H1 (cell line): ENCODE results near the gene FRRS1. TPM values are rescaled to one million over a fixed set of nuclear protein-coding genes. Genes with fewer than 3 reads are reported as not detected.

Source experiments
- CTCF ChIA-PET: fragments of 300-600 bp; sonication (Branson Sonifier 250); formaldehyde crosslinking; loops from one replicate; lab custom pipeline; 2021; ENCODE audit not compliant: partially characterized antibody; lab: Charles Lee
- POLR2A ChIA-PET: fragments of 300-600 bp; sonication (Branson Sonifier 250); formaldehyde crosslinking; loops from one replicate; lab custom pipeline; 2021; ENCODE audit warnings: inconsistent platforms; ENCODE audit not compliant: partially characterized antibody; lab: Charles Lee
- DNase-seq, 2 experiments: peaks; one replicate each; pipeline versions ENCODE4 v3.0.0 to v3.0.0-alpha.2; 2010 to 2022; ENCODE audit warnings: low spot score in 2 of 2, low read depth in 1 of 2, mixed read lengths in 1 of 2
- FAIRE-seq: peaks from 2 replicates; lab custom pipeline; 2011; peaks lifted over from hg19 to GRCh38; lab: Jason Lieb, UNC
- H2AFZ ChIP-seq: 2 replicates; pipeline ENCODE4 v1.8.1; 2012; ENCODE audit warnings: low read length, inconsistent platforms
- H2AK5ac ChIP-seq: 2 replicates; pipeline ENCODE4 v1.6.1; 2013; ENCODE audit warnings: low read depth, low read length
- H2BK120ac ChIP-seq: replicated peaks from 2 replicates; pipeline ENCODE3; 2013; ENCODE audit warnings: low read depth, low read length, inconsistent platforms
- H2BK12ac ChIP-seq: 2 replicates; pipeline ENCODE4 v1.6.1; 2013; ENCODE audit warnings: low read depth, low read length
- H2BK15ac ChIP-seq: 2 replicates; pipeline ENCODE4 v1.6.1; 2013; ENCODE audit warnings: low read length
- H2BK20ac ChIP-seq: 2 replicates; pipeline ENCODE4 v1.6.1; 2013; ENCODE audit warnings: low read length
- H2BK5ac ChIP-seq: 2 replicates; pipeline ENCODE4 v1.6.1; 2013; ENCODE audit warnings: low read depth, low read length
- H3K14ac ChIP-seq: 2 replicates; pipeline ENCODE4 v1.6.1; 2013; ENCODE audit warnings: inconsistent platforms; ENCODE audit not compliant: insufficient read length
- H3K18ac ChIP-seq: 2 replicates; pipeline ENCODE4 v1.6.1; 2013; ENCODE audit warnings: low read length; ENCODE audit errors: extremely low read depth
- H3K23ac ChIP-seq: 2 replicates; pipeline ENCODE4 v1.6.1; 2013; ENCODE audit warnings: inconsistent platforms; ENCODE audit not compliant: insufficient read length
- H3K23me2 ChIP-seq: 2 replicates; pipeline ENCODE4 v1.6.1; 2013; ENCODE audit warnings: low read depth, low read length
- H3K27ac ChIP-seq: 2 replicates; pipeline ENCODE4 v1.6.1; 2011; ENCODE audit warnings: low read depth, low read length, inconsistent platforms
- H3K27me3 ChIP-seq, 4 experiments: replicated peaks in 1 of 4; 1 replicate in 1 of 4; 2 replicates in 3 of 4; pipeline versions ENCODE4 v1.6.1 to v1.8.1; 2011 to 2013; ENCODE audit warnings: low read length in 3 of 4, mild to moderate bottlenecking in 3 of 4, inconsistent platforms in 2 of 4, mixed read lengths in 2 of 4, moderate library complexity in 1 of 4; ENCODE audit not compliant: control insufficient read depth in 3 of 4, insufficient read depth in 3 of 4; ENCODE audit errors: extremely low read depth in 1 of 4
- H3K36me3 ChIP-seq, 4 experiments: 2 replicates each; pipeline versions ENCODE4 v1.6.1 to v1.8.1; 2011 to 2013; ENCODE audit warnings: mild to moderate bottlenecking in 4 of 4, low read length in 3 of 4, moderate library complexity in 2 of 4, control low read depth in 1 of 4, inconsistent platforms in 1 of 4; ENCODE audit not compliant: insufficient read depth in 4 of 4, control insufficient read depth in 2 of 4
- H3K4ac ChIP-seq: replicated peaks from 2 replicates; pipeline ENCODE3; 2013; ENCODE audit warnings: low read length, low read depth, mixed read lengths, inconsistent platforms; ENCODE audit not compliant: insufficient read length
- H3K4me1 ChIP-seq, 4 experiments: replicated peaks in 1 of 4; 1 replicate in 1 of 4; 2 replicates in 3 of 4; pipeline versions ENCODE4 v1.6.1 to v1.8.1; 2011 to 2013; ENCODE audit warnings: low read length in 3 of 4, inconsistent platforms in 2 of 4, mixed read lengths in 1 of 4; ENCODE audit not compliant: insufficient read depth in 4 of 4, control insufficient read depth in 3 of 4
- H3K4me2 ChIP-seq, 2 experiments: 2 replicates each; pipeline versions ENCODE4 v1.6.1 to v1.8.1; 2011 to 2013; ENCODE audit warnings: low read depth in 2 of 2, low read length in 2 of 2, control low read depth in 1 of 2, inconsistent platforms in 1 of 2, mild to moderate bottlenecking in 1 of 2; ENCODE audit not compliant: insufficient read depth in 1 of 2
- H3K4me3 ChIP-seq, 4 experiments: fragments of 200-600, 300-600 bp in 1 of 4; sonication (generic), shearing (Covaris generic), sonication (Bioruptor Twin) in 1 of 4; 2 replicates each; pipeline versions ENCODE4 v1.5.1 to v1.8.1; 2011 to 2016; ENCODE audit warnings: low read length in 4 of 4, low read depth in 3 of 4, control low read depth in 2 of 4, inconsistent platforms in 2 of 4, mild to moderate bottlenecking in 2 of 4, mixed read lengths in 1 of 4, moderate library complexity in 1 of 4; ENCODE audit not compliant: insufficient read depth in 2 of 4; ENCODE audit errors: extremely low read depth in 1 of 4
- H3K56ac ChIP-seq: replicated peaks from 2 replicates; pipeline ENCODE3; 2013; ENCODE audit warnings: low read depth, mild to moderate bottlenecking, mixed read lengths, low read length, inconsistent platforms; ENCODE audit not compliant: insufficient read length
- H3K79me1 ChIP-seq: 2 replicates; pipeline ENCODE4 v1.6.1; 2013; ENCODE audit warnings: low read depth, low read length, control low read depth
- H3K79me2 ChIP-seq, 2 experiments: 2 replicates each; pipeline versions ENCODE4 v1.6.1 to v1.8.1; 2012 to 2013; ENCODE audit warnings: low read length in 2 of 2, mild to moderate bottlenecking in 2 of 2, inconsistent platforms in 1 of 2; ENCODE audit not compliant: insufficient read depth in 2 of 2, control insufficient read depth in 1 of 2
- H3K9ac ChIP-seq, 4 experiments: replicated peaks in 1 of 4; 1 replicate in 1 of 4; 2 replicates in 3 of 4; pipeline versions ENCODE4 v1.6.1 to v1.8.1; 2011 to 2013; ENCODE audit warnings: low read depth in 3 of 4, low read length in 3 of 4, control low read depth in 2 of 4, mild to moderate bottlenecking in 2 of 4, moderate library complexity in 2 of 4, inconsistent platforms in 1 of 4; ENCODE audit errors: extremely low read depth in 1 of 4
- H3K9me3 ChIP-seq, 2 experiments: 2 replicates each; pipeline versions ENCODE4 v1.6.1 to v1.8.1; 2012 to 2013; ENCODE audit warnings: mild to moderate bottlenecking in 2 of 2, moderate library complexity in 2 of 2, control low read depth in 1 of 2, inconsistent platforms in 1 of 2, low read depth in 1 of 2, low read length in 1 of 2, mixed read lengths in 1 of 2; ENCODE audit not compliant: insufficient read depth in 2 of 2
- H4K20me1 ChIP-seq, 2 experiments: replicated peaks in 1 of 2; 2 replicates each; pipeline versions ENCODE3 to v1.8.1; 2011 to 2013; ENCODE audit warnings: inconsistent platforms in 2 of 2, low read length in 2 of 2, mild to moderate bottlenecking in 1 of 2; ENCODE audit not compliant: insufficient read depth in 2 of 2, control insufficient read depth in 1 of 2
- H4K5ac ChIP-seq: 2 replicates; pipeline ENCODE4 v1.6.1; 2013; ENCODE audit warnings: low read length, low read depth, mixed read lengths, inconsistent platforms; ENCODE audit not compliant: insufficient read length
- H4K8ac ChIP-seq: 2 replicates; pipeline ENCODE4 v1.8.0; 2013; ENCODE audit warnings: mild to moderate bottlenecking, moderate library complexity, low read length, inconsistent platforms; ENCODE audit not compliant: insufficient read depth; ENCODE audit errors: extremely low read depth
- H4K91ac ChIP-seq: replicated peaks from 2 replicates; pipeline ENCODE3; 2013; ENCODE audit warnings: low read length, mixed read lengths, inconsistent platforms; ENCODE audit not compliant: insufficient read length
- CHD2 ChIP-seq: IDR thresholded peaks from 2 replicates; pipeline ENCODE4 v1.6.1; 2012; ENCODE audit warnings: low read length, improper control_type of control experiment
- EP300 ChIP-seq, 2 experiments: IDR thresholded peaks; 1 replicate in 1 of 2; 2 replicates in 1 of 2; pipeline ENCODE4 v1.6.1; 2011 to 2012; ENCODE audit warnings: low read depth in 2 of 2, low read length in 2 of 2, mild to moderate bottlenecking in 2 of 2, borderline replicate concordance in 1 of 2, inconsistent platforms in 1 of 2, moderate library complexity in 1 of 2
- FOSL1 ChIP-seq: IDR thresholded peaks from 2 replicates; pipeline ENCODE4 v1.6.1; 2011; ENCODE audit warnings: mild to moderate bottlenecking, low read depth, low read length, moderate library complexity; ENCODE audit not compliant: insufficient read depth
- JUN ChIP-seq: IDR thresholded peaks from 2 replicates; pipeline ENCODE4 v1.6.1; 2011; ENCODE audit warnings: low read depth, mild to moderate bottlenecking, improper control_type of control experiment, low read length
- JUND ChIP-seq: IDR thresholded peaks from 2 replicates; pipeline ENCODE4 v1.6.1; 2011; ENCODE audit warnings: mild to moderate bottlenecking, improper control_type of control experiment, low read length
- KDM1A ChIP-seq: fragments of 200-600, 300-600 bp; sonication (generic); IDR thresholded peaks from 2 replicates; pipeline ENCODE4 v1.7.1; 2016; ENCODE audit warnings: mild to moderate bottlenecking, low read length, borderline replicate concordance
- MAX ChIP-seq: IDR thresholded peaks from 2 replicates; pipeline ENCODE4 v1.6.1; 2012; ENCODE audit warnings: inconsistent platforms
- RXRA ChIP-seq: IDR thresholded peaks from 2 replicates; pipeline ENCODE4 v1.6.1; 2011; ENCODE audit warnings: low read depth, mild to moderate bottlenecking, low read length, moderate library complexity; ENCODE audit not compliant: insufficient read depth
- SAP30 ChIP-seq: fragments of 300-600 bp; sonication (generic); IDR thresholded peaks from 2 replicates; pipeline ENCODE4 v1.7.1; 2012; ENCODE audit warnings: low read length, moderate library complexity, mild to moderate bottlenecking, inconsistent platforms; ENCODE audit not compliant: insufficient read depth, insufficient replicate concordance
- SIRT6 ChIP-seq: IDR thresholded peaks from one replicate; pipeline ENCODE4 v1.7.1; 2012; ENCODE audit warnings: low read length, inconsistent platforms
- TAF1 ChIP-seq: IDR thresholded peaks from 2 replicates; pipeline ENCODE4 v1.6.1; 2011; ENCODE audit warnings: mild to moderate bottlenecking, low read depth, low read length
- TEAD4 ChIP-seq: IDR thresholded peaks from 2 replicates; pipeline ENCODE4 v1.6.1; 2012; ENCODE audit warnings: low read depth, low read length, inconsistent platforms, mixed read lengths
- USF2 ChIP-seq: IDR thresholded peaks from 2 replicates; pipeline ENCODE4 v1.6.1; 2011; ENCODE audit warnings: low read length, improper control_type of control experiment
- WGBS, 2 experiments: shearing (Covaris generic) in 1 of 2; methylation state at CpG; one replicate each; pipeline versions ENCODE4 v1.1.6 to v1.1.7; 2013 to 2015; ENCODE audit warnings: low lambda C conversion rate in 2 of 2, mixed read lengths in 2 of 2, inconsistent platforms in 1 of 2, low coverage in 1 of 2, missing lambda C conversion rate in 1 of 2; ENCODE audit not compliant: insufficient replicate concordance in 2 of 2, insufficient coverage in 1 of 2, insufficient read length in 1 of 2; ENCODE audit errors: extremely low coverage in 1 of 2, missing lambda C conversion rate in 1 of 2; 5-methylcytosine and 5-hydroxymethylcytosine counted together
- polyA plus RNA-seq, 7 experiments: library from polyadenylated mRNA; depleted of rRNA in 3 of 7; stranded (reverse) in 5 of 7; unstranded in 2 of 7; fragments of >200 nt in 5 of 7; fragments of 200-250 nt in 2 of 7; gene quantifications; 1 replicate in 5 of 7; 2 replicates in 1 of 7; 4 replicates in 1 of 7; pipeline versions ENCODE4 v1.2.1 to v1.2.3, GENCODE V29; 2011 to 2013; ENCODE audit warnings: missing spikeins in 2 of 7, mixed read lengths in 2 of 7
- total RNA-seq: library from RNA; stranded (reverse); fragmentation: NEBNext Ultra II Directional; extraction: Animal tissue kit (Norgen Biotek cat#: 25700); gene quantifications from 2 replicates; pipeline ENCODE4 v1.2.1, GENCODE V29; 2021

The FRRS1 gene
- total and polyA plus RNA-seq, 2 of the 8 experiments (the other 6 are each of a cell fraction or from before 2014, with no cell fraction given) = 3.5 to 6.5 TPM

- Histone ChIP-seq H3K56ac (no peak overlapping the region), H3K4me2 (no peak overlapping the region), H3K14ac (no peak overlapping the region), H2BK15ac (no peak overlapping the region), H3K27me3 (no peaks in the 10 kb centered on the region), H2BK20ac (no peak overlapping the region), H3K18ac (no peak overlapping the region), H3K23me2 (peaks cover 2% of the 10 kb centered on the region; the same call in 1 of the 2 replicates), H3K9me3 (no peaks in the 10 kb centered on the region), H4K8ac (no peak overlapping the region), H4K20me1 (no peaks in the 10 kb centered on the region), H2BK120ac (no peak overlapping the region), H2AFZ (no peak overlapping the region), H4K91ac (no peak overlapping the region), H3K4me3 (no peak overlapping the region), H3K9ac (no peak overlapping the region), H4K5ac (no peak overlapping the region), H2AK5ac (no peak overlapping the region), H2BK5ac (no peak overlapping the region), H3K4ac (no peak overlapping the region), H3K36me3 (no peaks in the 10 kb centered on the region), H3K79me2 (no peaks in the 10 kb centered on the region), H3K23ac (no peak overlapping the region), H3K27ac (no peak overlapping the region), H3K4me1 (peaks cover 0 to 2% (median under 1%) of the 10 kb centered on the region in 4 experiments; a peak in 2 of 7 replicates), H3K79me1 (no peaks in the 10 kb centered on the region), H2BK12ac (no peak overlapping the region)
- DNase-seq (no peak), FAIRE-seq (no peak)
- WGBS, 2 experiments = 84% methylated on average over 3 of the region's 3 CpGs; no CpG with 5 or more reads in 1 of the 2 experiments
- POLR2A ChIA-PET = no interaction called here
- CTCF ChIA-PET = interaction anchor here (0.8 to 1.4 kb wide), 3 partner anchors 9 to 974 kb away, joined by 3 read pairs; no protein-coding TSS in a partner anchor
- no peak for TF ChIP-seq TAF1
- TF ChIP-seq SIRT6 = no peak
- no peak for TF ChIP-seq USF2
- no peak for TF ChIP-seq KDM1A
- no peak for TF ChIP-seq FOSL1
- TF ChIP-seq CHD2 = no peak
- no peak for TF ChIP-seq SAP30
- TF ChIP-seq JUND = no peak
- TF ChIP-seq MAX = no peak
- no peak for TF ChIP-seq EP300 (IDR thresholded peaks at IDR 0.05; ENCODE audit: borderline replicate concordance in 1 of 2, low read depth in 2 of 2, low read length in 2 of 2)
- no peak for TF ChIP-seq JUN
- TF ChIP-seq TEAD4 = no peak
- no peak for TF ChIP-seq RXRA
These were observed 1.7 kb upstream of the FRRS1 start for GRCh38 chr1:99768104-99768503.
